NCI-H446 treated with DMSO at 0.1 percent for 48 hours (cell line): ENCODE measurements around the gene SPPL2A.

ENCODE experiments used
- DNase-seq: peaks from one replicate; lab custom pipeline; 2025; lab: John Stamatoyannopoulos, UW

The SPPL2A gene

GRCh38 chr15:50686469-50687301 is 78.8 kb downstream of the SPPL2A start, which contains the start of gene TRPM7:
Gene TRPM7, minus strand, starts transcription at chr15:50686797. Its CDS starts 264 bp downstream, at chr15:50686533.
- peak; percentile 43 for DNase-seq

- no peak for DNase-seq
Observed at GRCh38 chr15:50685976-50686468, 79.5 kb downstream of the SPPL2A start.

GRCh38 chr15:50685191-50685975 is 80.1 kb downstream of the SPPL2A start:
- DNase-seq: no peak

- DNase-seq: no peak
Observed at GRCh38 chr15:50681467-50681866, 84.0 kb downstream of the SPPL2A start.

GRCh38 chr15:50676799-50677483 is 88.6 kb downstream of the SPPL2A start:
- no peak for DNase-seq

GRCh38 chr15:50675535-50676144 is 89.9 kb downstream of the SPPL2A start:
- DNase-seq: no peak

GRCh38 chr15:50670115-50670514 is 95.4 kb downstream of the SPPL2A start:
- DNase-seq: no peak

- no peak for DNase-seq
Observed at GRCh38 chr15:50669611-50670010, 95.9 kb downstream of the SPPL2A start.

GRCh38 chr15:50665938-50666337 is 99.6 kb downstream of the SPPL2A start:
- DNase-seq: no peak

- no peak for DNase-seq
Observed at GRCh38 chr15:50655555-50655954, 110.0 kb downstream of the SPPL2A start.

GRCh38 chr15:50653156-50653743 is 112.3 kb downstream of the SPPL2A start:
- DNase-seq: no peak

GRCh38 chr15:50652671-50653070 is 112.8 kb downstream of the SPPL2A start:
- no peak for DNase-seq
